Transverse colon (tissue), 3 donors: ENCODE measurements around the gene PCSK5.

Experiments used
- CTCF ChIP-seq, 5 experiments: fragments of 200-600 bp in 3 of 5; fragments of 450-650 bp in 2 of 5; sonication (generic) in 3 of 5; IDR thresholded peaks; 1 replicate in 2 of 5; 2 replicates in 3 of 5; pipeline ENCODE4 v1.5.1; 2016 to 2017; ENCODE audit warnings: antibody characterized with exemption in 5 of 5, inconsistent platforms in 3 of 5, mild to moderate bottlenecking in 2 of 5, moderate library complexity in 1 of 5
- POLR2A ChIP-seq: fragments of 450-650 bp; IDR thresholded peaks from one replicate; pipeline ENCODE4 v1.6.1; 2016; ENCODE audit warnings: antibody characterized with exemption, mild to moderate bottlenecking, moderate library complexity

- no peak for TF ChIP-seq POLR2A
- TF ChIP-seq CTCF (IDR thresholded peaks at IDR 0.05): no peak
Observed at GRCh38 chr9:76369583-76369982, 479.1 kb downstream of the PCSK5 start.
